Heart right ventricle (tissue), 16 donors: ENCODE data around the gene MAPK7. TPM values are rescaled to one million over a fixed set of nuclear protein-coding genes. Genes with fewer than 3 reads are reported as not detected.

Experiments
- ATAC-seq, 8 donors: fragments of 200-7000 bp; cut with Tn5 transposase; one replicate each; pipeline ENCODE4 v1.9.1; 2020; ENCODE audit warnings: mild to moderate bottlenecking in 8 of 8, moderate library complexity in 8 of 8, moderate number of reproducible peaks in 1 of 8
- DNase-seq, 2 donors: peaks; one replicate each; pipeline ENCODE4 v3.0.0-alpha.2; 2020
- H3K27ac ChIP-seq, 10 donors: fragments of 200-600 bp; sonication (generic) in 2 of 10; one replicate each; pipeline versions ENCODE4 v1.5.0 to v1.8.0; 2020 to 2022; ENCODE audit warnings: mild to moderate bottlenecking in 3 of 10
- H3K27me3 ChIP-seq, 7 donors: fragments of 200-600 bp; one replicate each; pipeline ENCODE4 v1.8.0; 2021 to 2022; ENCODE audit warnings: mild to moderate bottlenecking in 2 of 7
- H3K36me3 ChIP-seq, 9 donors: fragments of 200-600 bp; sonication (generic) in 1 of 9; one replicate each; pipeline versions ENCODE4 v1.5.0 to v1.8.0; 2020 to 2022; ENCODE audit warnings: mild to moderate bottlenecking in 2 of 9
- H3K4me1 ChIP-seq, 9 donors: fragments of 200-600 bp; sonication (generic) in 1 of 9; one replicate each; pipeline versions ENCODE4 v1.5.0 to v1.8.0; 2020 to 2022; ENCODE audit warnings: mild to moderate bottlenecking in 4 of 9
- H3K4me3 ChIP-seq, 10 donors: fragments of 200-600 bp; sonication (generic) in 2 of 10; one replicate each; pipeline versions ENCODE4 v1.5.0 to v1.8.0; 2020 to 2022; ENCODE audit warnings: mild to moderate bottlenecking in 7 of 10, moderate library complexity in 2 of 10
- H3K9me3 ChIP-seq, 11 donors: fragments of 200-600 bp in 10 of 11; sonication (generic) in 2 of 11; one replicate each; pipeline versions ENCODE4 v1.5.0 to v1.8.0; 2013 to 2022; ENCODE audit warnings: mild to moderate bottlenecking in 2 of 11, control low read depth in 1 of 11, moderate library complexity in 1 of 11
- CTCF ChIP-seq, 9 donors: fragments of 200-600 bp; sonication (generic) in 2 of 9; IDR thresholded peaks; one replicate each; pipeline versions ENCODE4 v1.5.0 to v1.8.0; 2021 to 2022; ENCODE audit warnings: antibody characterized with exemption in 9 of 9, mild to moderate bottlenecking in 5 of 9, moderate library complexity in 1 of 9
- WGBS, 2 donors: extraction: QIAGEN DNeasy Blood & Tissue Kit; methylation state at CpG; one replicate each; pipeline ENCODE4 v1.1.7; 2013; ENCODE audit warnings: inconsistent platforms in 1 of 2; 5-methylcytosine and 5-hydroxymethylcytosine counted together
- intact Hi-C, 10 donors: fragments of 100-400 bp; cut with DNase I; formaldehyde crosslinking; loops; one replicate each; pipeline versions ENCODE4 v1.11.1 to v1.14.2; 2022
- polyA plus RNA-seq, 2 donors: library from polyadenylated mRNA; stranded (reverse); fragments of 200-250 nt; gene quantifications; one replicate each; pipeline ENCODE4 v1.2.3, GENCODE V29; 2013
- total RNA-seq, 10 donors: library from RNA; stranded (reverse); fragmentation: NEBNext Ultra II Directional in 3 of 10; extraction: Animal tissue kit (Norgen Biotek cat#: 25700) in 3 of 10; gene quantifications; one replicate each; pipeline versions ENCODE4 v1.2.1 to v1.2.4, GENCODE V29; 2021 to 2023
- donor health status: Arrhythmogenic right ventricular cardiomyopathy.
- donor health status: ischemic (EF 13 %, LVEDD 7.1; RV severe dilation, severe dysfunction).
- donor health status: healthy with polysubstance abuse.
- donor health status: DM: no; HTN: yes; CAD: no.
- donor health status: DM: no; HTN: no; CAD: no.
- donor health status: ischemic (EF 25% LVEDD 6.9; RV normal size, moderate dysfunction).
- donor health status: ischemic (EF 25% LVEDD 5.7; RV mildly dilated, moderate dysfunction).
- donor health status: healthy.
- donor health status: DM: yes; HTN: yes; CAD: no.
- donor health status: Ischemic cardiomyopathy.
- donor health status: ischemic (EF 35%, LVEDD 5.7; RV mildly dilated, moderate dysfunction).
- donor health status: nonischemic (EF 11% LVEDD 7.7; RV severe dilation, severe dysfunction).
- donor health status: DM: yes; HTN: yes; CAD: no.
- donor health status: PGD.
- donor health status: ischemic (EF 29% LVEDD 5.4; RV normal size, mild dysfunction).
- donor health status: nonischemic (EF 23%, LVEDD 6.1; RV moderate dilation, normal function).

Gene MAPK7
- total and polyA plus RNA-seq, 12 donors, result 7.3 to 16.6 (median 11.4) TPM

GRCh38 chr17:19417611-19418010 lies 39.3 kb downstream of the MAPK7 start:
- DNase-seq (no peak), ATAC-seq (no peak)
- no peak overlapping the region for H3K4me3 ChIP-seq
- H3K27ac ChIP-seq, result no peak overlapping the region
- 65 to 74% methylated on average over 3 of the region's 3 CpGs for WGBS, 2 donors
- intact Hi-C loops, result no loop called here
- peaks cover 0 to 4% (median 0%) of the 10 kb centered on the region in 9 donors for H3K4me1 ChIP-seq
- TF ChIP-seq CTCF (IDR thresholded peaks at IDR 0.05), result no peak
- H3K9me3 ChIP-seq, result no peaks in the 10 kb centered on the region
- H3K36me3 ChIP-seq, result no peaks in the 10 kb centered on the region
- peaks cover 0 to 6% (median 0%) of the 10 kb centered on the region in 7 donors for H3K27me3 ChIP-seq

- DNase-seq (no peak), ATAC-seq (peak in 3 of 8 donors; percentile 24 to 45 (median 36))
- Histone ChIP-seq H3K27ac (peak overlapping the region in 1 of 10 donors; percentile 24), H3K36me3 (no peaks in the 10 kb centered on the region), H3K27me3 (peaks cover 0 to 5% (median 0%) of the 10 kb centered on the region in 7 donors), H3K4me1 (peaks cover 0 to 4% (median 0%) of the 10 kb centered on the region in 9 donors), H3K9me3 (no peaks in the 10 kb centered on the region), H3K4me3 (no peak overlapping the region)
- intact Hi-C loops, result no loop called here
- WGBS, 2 donors, result 69 to 73% methylated on average over 7 of the region's 7 CpGs
- peak in 1 of 9 donors; percentile 6 for TF ChIP-seq CTCF (IDR thresholded peaks at IDR 0.05)
These were observed 40.1 kb downstream of the MAPK7 start for GRCh38 chr17:19418251-19418992.

GRCh38 chr17:19421219-19421618 lies 42.9 kb downstream of the MAPK7 start:
- TF ChIP-seq CTCF (IDR thresholded peaks at IDR 0.05), result no peak
- intact Hi-C loops, result no loop called here
- 67 to 77% methylated on average over 4 of the region's 4 CpGs for WGBS, 2 donors
- no peak for DNase-seq
- H3K27me3 ChIP-seq, result no peaks in the 10 kb centered on the region
- peaks cover 0 to 7% (median 0%) of the 10 kb centered on the region in 9 donors for H3K4me1 ChIP-seq
- no peaks in the 10 kb centered on the region for H3K9me3 ChIP-seq
- no peak for ATAC-seq
- H3K36me3 ChIP-seq, result no peaks in the 10 kb centered on the region
- no peak overlapping the region for H3K27ac ChIP-seq
- no peak overlapping the region for H3K4me3 ChIP-seq

GRCh38 chr17:19421926-19422325 lies 43.6 kb downstream of the MAPK7 start:
- DNase-seq, result no peak
- Histone ChIP-seq H3K9me3 (no peaks in the 10 kb centered on the region), H3K27ac (no peak overlapping the region), H3K27me3 (no peaks in the 10 kb centered on the region), H3K4me3 (no peak overlapping the region), H3K36me3 (no peaks in the 10 kb centered on the region), H3K4me1 (peaks cover 0 to 7% (median 0%) of the 10 kb centered on the region in 9 donors)
- TF ChIP-seq CTCF (IDR thresholded peaks at IDR 0.05), result no peak
- 90 to 94% methylated on average over 6 of the region's 6 CpGs for WGBS, 2 donors
- intact Hi-C loops, result no loop called here
- ATAC-seq, result no peak
